Prostate gland (tissue), 2 donors: ENCODE measurements around the gene SLC35G3.
A peak's percentile ranks its signal among the peaks of the same experiment; 100 is the strongest.

ENCODE experiments used
- CTCF ChIP-seq, 4 experiments: fragments of 200-600 bp in 2 of 4; fragments of 450-650 bp in 2 of 4; sonication (generic) in 2 of 4; IDR thresholded peaks; 1 replicate in 3 of 4; 2 replicates in 1 of 4; pipeline ENCODE4 v1.5.1; 2016 to 2019; ENCODE audit warnings: antibody characterized with exemption in 4 of 4, mild to moderate bottlenecking in 2 of 4, moderate library complexity in 2 of 4
- POLR2AphosphoS5 ChIP-seq: sonication (generic); formaldehyde crosslinking; IDR thresholded peaks from one replicate; pipeline ENCODE4 v1.6.1; 2017; ENCODE audit warnings: antibody characterized with exemption

GRCh38 chr17:35243561-35244340 lies 49.6 kb upstream of the SLC35G3 start:
- TF ChIP-seq CTCF (IDR thresholded peaks at IDR 0.05), result no peak
- peak; percentile 77 for TF ChIP-seq POLR2AphosphoS5
